ENCODE data around the gene ZIC1. TPM values are rescaled to one million over a fixed set of nuclear protein-coding genes. Genes with fewer than 3 reads are reported as not detected.

The ZIC1 gene
- total and polyA plus RNA-seq, 9 of the 15 experiments (the other 6 are each of a cell fraction or from before 2014, with no cell fraction given) = 0.21 to 0.42 TPM; not detected in 7

- ATAC-seq (no peak), FAIRE-seq (no peak), DNase-seq (ENCODE audit: extremely low read depth in 1 of 4, low spot score in 3 of 4) (no peak)
- no peak for TF ChIP-seq ZNF146 (CRISPR knock-in tag; IDR thresholded peaks at IDR 0.05; ENCODE audit: unreplicated experiment)
- no peak for TF ChIP-seq HMG20A (CRISPR knock-in tag; conservative IDR thresholded peaks at IDR 0.05)
- TF ChIP-seq RBM14 (IDR thresholded peaks at IDR 0.05; ENCODE audit: borderline replicate concordance, insufficient read depth, low read depth, low read length) = no peak
- TF ChIP-seq TAF7 (tag; IDR thresholded peaks at IDR 0.05) = no peak
- TF ChIP-seq IFI16 (CRISPR knock-in tag; IDR thresholded peaks at IDR 0.05) = no peak
- no peak for TF ChIP-seq ZKSCAN8 (CRISPR knock-in tag; IDR thresholded peaks at IDR 0.05)
- no peak for TF ChIP-seq HIVEP1 (CRISPR knock-in tag; IDR thresholded peaks at IDR 0.05)
- no peak for TF ChIP-seq GTF2B (IDR thresholded peaks at IDR 0.05; ENCODE audit: extremely low read depth, insufficient read length)
- TF ChIP-seq SRSF7 (optimal IDR thresholded peaks at IDR 0.05; ENCODE audit: low read depth, low read length) = no peak
- TF ChIP-seq ELK1 (CRISPR knock-in tag; IDR thresholded peaks at IDR 0.05) = no peak
- intact Hi-C loops (cut with micrococcal nuclease) = no loop called here
- Histone ChIP-seq H4K20me1 (replicated peaks; ENCODE audit: control insufficient read depth, insufficient read depth, low read length) (no peaks in the 10 kb centered on the region), H3K36me3 (ENCODE audit: control insufficient read depth, insufficient read depth, low read length) (no peaks in the 10 kb centered on the region), H3K4me3 (no peak overlapping the region), H3K79me2 (ENCODE audit: control insufficient read depth, insufficient read depth, low read length) (no peaks in the 10 kb centered on the region), H2AFZ (ENCODE audit: low read depth, low read length) (no peak overlapping the region), H3K9me1 (ENCODE audit: control insufficient read depth, insufficient read depth, low read length) (no peaks in the 10 kb centered on the region), H3K4me2 (ENCODE audit: insufficient read depth, low read length) (no peak overlapping the region), H3K27me3 (ENCODE audit: control insufficient read depth in 2 of 2, insufficient read depth in 2 of 2, low read length in 2 of 2) (peaks cover 11 to 36% of the 10 kb centered on the region in 2 experiments), H3K9me3 (replicated peaks; ENCODE audit: control insufficient read depth, insufficient read depth, low read depth, low read length) (no peaks in the 10 kb centered on the region), H3K4me1 (replicated peaks in 1 of 2; ENCODE audit: control insufficient read depth in 2 of 2, insufficient read depth in 2 of 2, low read length in 2 of 2) (peaks cover 0 to 12% of the 10 kb centered on the region in 2 experiments; a peak in 1 of 5 replicates), H3K9ac (ENCODE audit: insufficient read depth in 1 of 2, low read depth in 2 of 2, low read length in 2 of 2) (no peak overlapping the region), H3K27ac (ENCODE audit: extremely low read depth, low read depth, low read length) (no peak overlapping the region)
- POLR2A ChIA-PET = no interaction called here
- in situ Hi-C loops (cut with MboI) = no loop called here
- CTCF ChIA-PET (ENCODE audit: low intra/inter-chr PET ratio) = no interaction called here
- WGBS (ENCODE audit: insufficient coverage, low coverage, missing lambda C conversion rate) = 6% methylated on average over 7 of the region's 7 CpGs
- BruUV-seq (replicated peaks) = no TSS peak
Measured at GRCh38 chr3:147417551-147418295, 8.6 kb downstream of the ZIC1 start.
